GM23338 (cell line): ENCODE data around the gene ZBTB20. TPM values are rescaled to one million over a fixed set of nuclear protein-coding genes. Genes with fewer than 3 reads are reported as not detected.

ENCODE experiments used
- ATAC-seq: fragments of 200-7000 bp; cut with Tn5 transposase; 3 replicates; pipeline ENCODE4 v1.9.1; 2020
- DNase-seq: peaks from one replicate; pipeline ENCODE4 v3.0.0-alpha.2; 2015; ENCODE audit warnings: low spot score
- H2AFZ ChIP-seq: fragments of 200-600 bp; sonication (generic); 2 replicates; pipeline ENCODE4 v1.8.0; 2016; ENCODE audit warnings: antibody characterized with exemption, mild to moderate bottlenecking, moderate library complexity
- H3F3A ChIP-seq: fragments of 200-600 bp; sonication (generic); replicated peaks from 2 replicates; pipeline ENCODE4 v1.8.0; 2017; ENCODE audit warnings: antibody characterized with exemption, mixed run types, low read depth
- H3K27ac ChIP-seq: fragments of 200-600 bp; sonication (generic); 2 replicates; pipeline ENCODE4 v1.6.1; 2016; ENCODE audit warnings: low read depth
- H3K27me3 ChIP-seq: fragments of 200-600 bp; sonication (generic); 2 replicates; pipeline ENCODE4 v1.8.0; 2016; ENCODE audit warnings: mild to moderate bottlenecking, mixed run types, moderate library complexity; ENCODE audit not compliant: insufficient read depth
- H3K36me3 ChIP-seq: fragments of 200-600 bp; sonication (generic); 2 replicates; pipeline ENCODE4 v1.8.0; 2016; ENCODE audit warnings: mild to moderate bottlenecking; ENCODE audit not compliant: insufficient read depth
- H3K4me1 ChIP-seq: fragments of 200-600 bp; sonication (generic); 2 replicates; pipeline ENCODE4 v1.8.0; 2016; ENCODE audit warnings: mild to moderate bottlenecking, moderate library complexity; ENCODE audit not compliant: insufficient read depth
- H3K4me2 ChIP-seq: fragments of 200-600 bp; sonication (generic); 2 replicates; pipeline ENCODE4 v1.7.1; 2017; ENCODE audit warnings: mixed run types
- H3K4me3 ChIP-seq: fragments of 200-600 bp; sonication (generic); 2 replicates; pipeline ENCODE4 v1.6.1; 2016; ENCODE audit warnings: mixed run types
- H3K79me2 ChIP-seq: fragments of 200-600 bp; sonication (generic); replicated peaks from 2 replicates; pipeline ENCODE4 v1.8.0; 2017; ENCODE audit warnings: mild to moderate bottlenecking; ENCODE audit not compliant: insufficient read depth
- H3K9me2 ChIP-seq: fragments of 200-600 bp; sonication (generic); 2 replicates; pipeline ENCODE4 v1.8.0; 2017; ENCODE audit not compliant: insufficient read depth
- H4K20me1 ChIP-seq: fragments of 200-600 bp; sonication (generic); replicated peaks from 2 replicates; pipeline ENCODE4 v1.8.0; 2017; ENCODE audit warnings: mild to moderate bottlenecking; ENCODE audit not compliant: insufficient read depth
- H3K27ac Mint-ChIP-seq: 2 replicates; pipeline ENCODE4 v1.8.0; 2020; ENCODE audit warnings: inconsistent platforms, mild to moderate bottlenecking, moderate library complexity, mixed read lengths
- H3K27me3 Mint-ChIP-seq: 3 replicates; pipeline ENCODE4 v1.8.0; 2022; ENCODE audit warnings: low read depth, mild to moderate bottlenecking, moderate library complexity, mixed read lengths, inconsistent platforms; ENCODE audit not compliant: insufficient read depth, poor library complexity
- H3K36me3 Mint-ChIP-seq: 3 replicates; pipeline ENCODE4 v1.8.0; 2021; ENCODE audit warnings: low read depth, mild to moderate bottlenecking, inconsistent platforms, moderate library complexity, mixed read lengths
- H3K4me1 Mint-ChIP-seq: 3 replicates; pipeline ENCODE4 v1.8.0; 2020; ENCODE audit warnings: mild to moderate bottlenecking, inconsistent platforms, mixed read lengths
- H3K4me3 Mint-ChIP-seq: 3 replicates; pipeline ENCODE4 v1.8.0; 2021; ENCODE audit warnings: moderate library complexity, mild to moderate bottlenecking, inconsistent platforms, mixed read lengths
- H3K9me3 Mint-ChIP-seq: 3 replicates; pipeline ENCODE4 v1.8.0; 2020; ENCODE audit warnings: moderate library complexity, mild to moderate bottlenecking, inconsistent platforms, mixed read lengths
- CREB1 ChIP-seq: fragments of 250-450 bp; sonication (Bioruptor Pico); IDR thresholded peaks from 2 replicates; pipeline ENCODE4 v1.5.0; 2020; ENCODE audit warnings: low read depth, mild to moderate bottlenecking, moderate library complexity
- CTCF ChIP-seq, 2 experiments: fragments of 200-600 bp in 1 of 2; sonication (generic) in 1 of 2; conservative IDR thresholded peaks; 2 replicates each; pipeline versions ENCODE4 v1.5.1 to v1.6.1; 2016 to 2017; ENCODE audit warnings: antibody characterized with exemption in 2 of 2, low read depth in 2 of 2, mild to moderate bottlenecking in 2 of 2, moderate library complexity in 1 of 2
- EZH2 ChIP-seq: fragments of 200-600 bp; sonication (generic); IDR thresholded peaks from one replicate; pipeline ENCODE4 v1.8.0; 2017; ENCODE audit warnings: antibody characterized with exemption, mild to moderate bottlenecking, low read depth; ENCODE audit not compliant: unreplicated experiment
- EZH2phosphoT487 ChIP-seq: fragments of 200-600 bp; sonication (generic); IDR thresholded peaks from one replicate; pipeline ENCODE4 v1.8.1; 2018; ENCODE audit warnings: antibody characterized with exemption; ENCODE audit not compliant: unreplicated experiment
- JUNB ChIP-seq: IDR thresholded peaks from one replicate; pipeline ENCODE4 v1.6.1; 2016; ENCODE audit warnings: antibody characterized with exemption; ENCODE audit not compliant: unreplicated experiment
- NANOG ChIP-seq: IDR thresholded peaks from 2 replicates; pipeline ENCODE4 v1.6.1; 2016; ENCODE audit warnings: antibody characterized with exemption, borderline replicate concordance
- POLR2AphosphoS5 ChIP-seq: IDR thresholded peaks from 2 replicates; pipeline ENCODE4 v1.6.1; 2016; ENCODE audit warnings: antibody characterized with exemption, low read depth
- REST ChIP-seq: IDR thresholded peaks from one replicate; pipeline ENCODE4 v1.6.1; 2018; ENCODE audit warnings: antibody characterized with exemption; ENCODE audit not compliant: unreplicated experiment
- STAT1 ChIP-seq: IDR thresholded peaks from one replicate; pipeline ENCODE4 v1.6.1; 2016; ENCODE audit warnings: antibody characterized with exemption; ENCODE audit not compliant: unreplicated experiment
- ZNF114 ChIP-seq: fragments of 250-450 bp; sonication (Bioruptor Pico); IDR thresholded peaks from 2 replicates; pipeline ENCODE4 v1.5.0; 2020; ENCODE audit warnings: mild to moderate bottlenecking, moderate library complexity
- ZNF331 ChIP-seq: fragments of 250-450 bp; sonication (Bioruptor Pico); IDR thresholded peaks from 2 replicates; pipeline ENCODE4 v1.5.0; 2020; ENCODE audit warnings: low read depth, mild to moderate bottlenecking, moderate library complexity
- polyA plus RNA-seq: library from polyadenylated mRNA; unstranded; fragments of >200 nt; fragmentation: Nextera tagmentation; extraction: Ambion mirVana; gene quantifications from 2 replicates; pipeline ENCODE4 v1.2.1, GENCODE V29; 2016
- total RNA-seq: library from RNA; depleted of rRNA; stranded (reverse); fragments of >200 nt; shearing (Covaris generic); gene quantifications from 2 replicates; pipeline ENCODE4 v1.2.3, GENCODE V29; 2014
- TF ChIP-seq, protein P1 (sequence below): IDR thresholded peaks from 2 replicates; pipeline ENCODE4 v1.6.1; 2016; ENCODE audit warnings: antibody characterized with exemption
- TF ChIP-seq, protein P2 (sequence below): fragments of 250-450 bp; sonication (Bioruptor Pico); IDR thresholded peaks from 2 replicates; pipeline ENCODE4 v1.5.0; 2020; ENCODE audit warnings: mild to moderate bottlenecking, moderate library complexity

Gene ZBTB20
- total and polyA plus RNA-seq, 2 experiments from 2014 or later, result 2.0 to 3.3 TPM

GRCh38 chr3:114939920-114940319 lies 207.2 kb downstream of the ZBTB20 start:
- Histone ChIP-seq H3K4me1 (no peaks in the 10 kb centered on the region), H2AFZ (no peak overlapping the region), H4K20me1 (no peaks in the 10 kb centered on the region), H3K36me3 (no peaks in the 10 kb centered on the region), H3K9me2 (no peaks in the 10 kb centered on the region), H3K79me2 (no peaks in the 10 kb centered on the region), H3K4me3 (no peak overlapping the region), H3K27me3 (no peaks in the 10 kb centered on the region), H3K4me2 (no peak overlapping the region), H3F3A (no peaks in the 10 kb centered on the region), H3K27ac (no peak overlapping the region)
- ATAC-seq (no peak), DNase-seq (no peak)
- TF ChIP-seq STAT1 (no peak), REST (no peak), NANOG (no peak), EZH2 (no peak), CTCF (conservative IDR thresholded peaks at IDR 0.05; ENCODE audit: low read depth in 2 of 2) (no peak), JUNB (no peak), EZH2phosphoT487 (no peak), POLR2AphosphoS5 (no peak), ZNF114 (CRISPR knock-in tag) (no peak), CREB1 (no peak), ZNF331 (CRISPR knock-in tag) (no peak)
- TF ChIP-seq, protein P1, sequence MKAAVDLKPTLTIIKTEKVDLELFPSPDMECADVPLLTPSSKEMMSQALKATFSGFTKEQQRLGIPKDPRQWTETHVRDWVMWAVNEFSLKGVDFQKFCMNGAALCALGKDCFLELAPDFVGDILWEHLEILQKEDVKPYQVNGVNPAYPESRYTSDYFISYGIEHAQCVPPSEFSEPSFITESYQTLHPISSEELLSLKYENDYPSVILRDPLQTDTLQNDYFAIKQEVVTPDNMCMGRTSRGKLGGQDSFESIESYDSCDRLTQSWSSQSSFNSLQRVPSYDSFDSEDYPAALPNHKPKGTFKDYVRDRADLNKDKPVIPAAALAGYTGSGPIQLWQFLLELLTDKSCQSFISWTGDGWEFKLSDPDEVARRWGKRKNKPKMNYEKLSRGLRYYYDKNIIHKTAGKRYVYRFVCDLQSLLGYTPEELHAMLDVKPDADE, result no peak
- TF ChIP-seq, protein P2, sequence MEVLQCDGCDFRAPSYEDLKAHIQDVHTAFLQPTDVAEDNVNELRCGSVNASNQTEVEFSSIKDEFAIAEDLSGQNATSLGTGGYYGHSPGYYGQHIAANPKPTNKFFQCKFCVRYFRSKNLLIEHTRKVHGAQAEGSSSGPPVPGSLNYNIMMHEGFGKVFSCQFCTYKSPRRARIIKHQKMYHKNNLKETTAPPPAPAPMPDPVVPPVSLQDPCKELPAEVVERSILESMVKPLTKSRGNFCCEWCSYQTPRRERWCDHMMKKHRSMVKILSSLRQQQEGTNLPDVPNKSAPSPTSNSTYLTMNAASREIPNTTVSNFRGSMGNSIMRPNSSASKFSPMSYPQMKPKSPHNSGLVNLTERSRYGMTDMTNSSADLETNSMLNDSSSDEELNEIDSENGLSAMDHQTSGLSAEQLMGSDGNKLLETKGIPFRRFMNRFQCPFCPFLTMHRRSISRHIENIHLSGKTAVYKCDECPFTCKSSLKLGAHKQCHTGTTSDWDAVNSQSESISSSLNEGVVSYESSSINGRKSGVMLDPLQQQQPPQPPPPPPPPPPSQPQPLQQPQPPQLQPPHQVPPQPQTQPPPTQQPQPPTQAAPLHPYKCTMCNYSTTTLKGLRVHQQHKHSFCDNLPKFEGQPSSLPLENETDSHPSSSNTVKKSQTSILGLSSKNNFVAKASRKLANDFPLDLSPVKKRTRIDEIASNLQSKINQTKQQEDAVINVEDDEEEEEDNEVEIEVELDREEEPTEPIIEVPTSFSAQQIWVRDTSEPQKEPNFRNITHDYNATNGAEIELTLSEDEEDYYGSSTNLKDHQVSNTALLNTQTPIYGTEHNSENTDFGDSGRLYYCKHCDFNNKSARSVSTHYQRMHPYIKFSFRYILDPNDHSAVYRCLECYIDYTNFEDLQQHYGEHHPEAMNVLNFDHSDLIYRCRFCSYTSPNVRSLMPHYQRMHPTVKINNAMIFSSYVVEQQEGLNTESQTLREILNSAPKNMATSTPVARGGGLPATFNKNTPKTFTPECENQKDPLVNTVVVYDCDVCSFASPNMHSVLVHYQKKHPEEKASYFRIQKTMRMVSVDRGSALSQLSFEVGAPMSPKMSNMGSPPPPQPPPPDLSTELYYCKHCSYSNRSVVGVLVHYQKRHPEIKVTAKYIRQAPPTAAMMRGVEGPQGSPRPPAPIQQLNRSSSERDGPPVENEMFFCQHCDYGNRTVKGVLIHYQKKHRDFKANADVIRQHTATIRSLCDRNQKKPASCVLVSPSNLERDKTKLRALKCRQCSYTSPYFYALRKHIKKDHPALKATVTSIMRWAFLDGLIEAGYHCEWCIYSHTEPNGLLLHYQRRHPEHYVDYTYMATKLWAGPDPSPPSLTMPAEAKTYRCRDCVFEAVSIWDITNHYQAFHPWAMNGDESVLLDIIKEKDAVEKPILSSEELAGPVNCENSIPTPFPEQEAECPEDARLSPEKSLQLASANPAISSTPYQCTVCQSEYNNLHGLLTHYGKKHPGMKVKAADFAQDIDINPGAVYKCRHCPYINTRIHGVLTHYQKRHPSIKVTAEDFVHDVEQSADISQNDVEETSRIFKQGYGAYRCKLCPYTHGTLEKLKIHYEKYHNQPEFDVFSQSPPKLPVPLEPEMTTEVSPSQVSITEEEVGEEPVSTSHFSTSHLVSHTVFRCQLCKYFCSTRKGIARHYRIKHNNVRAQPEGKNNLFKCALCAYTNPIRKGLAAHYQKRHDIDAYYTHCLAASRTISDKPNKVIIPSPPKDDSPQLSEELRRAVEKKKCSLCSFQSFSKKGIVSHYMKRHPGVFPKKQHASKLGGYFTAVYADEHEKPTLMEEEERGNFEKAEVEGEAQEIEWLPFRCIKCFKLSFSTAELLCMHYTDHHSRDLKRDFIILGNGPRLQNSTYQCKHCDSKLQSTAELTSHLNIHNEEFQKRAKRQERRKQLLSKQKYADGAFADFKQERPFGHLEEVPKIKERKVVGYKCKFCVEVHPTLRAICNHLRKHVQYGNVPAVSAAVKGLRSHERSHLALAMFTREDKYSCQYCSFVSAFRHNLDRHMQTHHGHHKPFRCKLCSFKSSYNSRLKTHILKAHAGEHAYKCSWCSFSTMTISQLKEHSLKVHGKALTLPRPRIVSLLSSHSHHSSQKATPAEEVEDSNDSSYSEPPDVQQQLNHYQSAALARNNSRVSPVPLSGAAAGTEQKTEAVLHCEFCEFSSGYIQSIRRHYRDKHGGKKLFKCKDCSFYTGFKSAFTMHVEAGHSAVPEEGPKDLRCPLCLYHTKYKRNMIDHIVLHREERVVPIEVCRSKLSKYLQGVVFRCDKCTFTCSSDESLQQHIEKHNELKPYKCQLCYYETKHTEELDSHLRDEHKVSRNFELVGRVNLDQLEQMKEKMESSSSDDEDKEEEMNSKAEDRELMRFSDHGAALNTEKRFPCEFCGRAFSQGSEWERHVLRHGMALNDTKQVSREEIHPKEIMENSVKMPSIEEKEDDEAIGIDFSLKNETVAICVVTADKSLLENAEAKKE (CRISPR knock-in tag), result no peak
- no peaks in the 10 kb centered on the region for H3K4me1 Mint-ChIP-seq
- no peaks in the 10 kb centered on the region for H3K36me3 Mint-ChIP-seq
- H3K9me3 Mint-ChIP-seq, result no peaks in the 10 kb centered on the region; the same call in 2 of the 3 replicates
- no peak overlapping the region for H3K4me3 Mint-ChIP-seq
- H3K27ac Mint-ChIP-seq, result no peak overlapping the region
- peaks cover 1% of the 10 kb centered on the region for H3K27me3 Mint-ChIP-seq
